ENCODE data around the gene FAM184B.

FAM184B gene

GRCh38 chr4:17636696-17637622 lies 144.5 kb downstream of the FAM184B start:
- ATAC-seq (ENCODE audit: low read depth) (peak; percentile 91), DNase-seq (ENCODE audit: low spot score in 2 of 2) (peak; percentile 67 to 76)
- H3K36me3 Mint-ChIP-seq = peaks cover 7% of the 10 kb centered on the region
- H3K4me1 Mint-ChIP-seq = no peaks in the 10 kb centered on the region
- H3K4me3 Mint-ChIP-seq = no peak overlapping the region
- no peaks in the 10 kb centered on the region for H3K9me3 Mint-ChIP-seq
- H3K27ac Mint-ChIP-seq = peak overlapping the region; percentile 31
- no peaks in the 10 kb centered on the region for H3K27me3 Mint-ChIP-seq

GRCh38 chr4:17636341-17636695 lies 145.1 kb downstream of the FAM184B start:
- Mint-ChIP-seq H3K36me3 (peaks cover 7% of the 10 kb centered on the region), H3K27me3 (no peaks in the 10 kb centered on the region), H3K4me1 (no peaks in the 10 kb centered on the region), H3K4me3 (no peak overlapping the region), H3K9me3 (no peaks in the 10 kb centered on the region), H3K27ac (peak overlapping the region; percentile 31)
- no peak for DNase-seq (ENCODE audit: low spot score in 2 of 2)
- no peak for ATAC-seq (ENCODE audit: low read depth)

- peak overlapping the region; percentile 46 for H3K27ac Mint-ChIP-seq
- ATAC-seq (ENCODE audit: low read depth) = no peak
- H3K9me3 Mint-ChIP-seq = no peaks in the 10 kb centered on the region
- DNase-seq (ENCODE audit: low spot score in 2 of 2) = no peak
- H3K4me1 Mint-ChIP-seq = no peaks in the 10 kb centered on the region
- H3K36me3 Mint-ChIP-seq = peaks cover 7% of the 10 kb centered on the region
- no peaks in the 10 kb centered on the region for H3K27me3 Mint-ChIP-seq
- H3K4me3 Mint-ChIP-seq = no peak overlapping the region
Measured at GRCh38 chr4:17635056-17635455, 146.4 kb downstream of the FAM184B start.

- H3K36me3 Mint-ChIP-seq = peaks cover 8% of the 10 kb centered on the region
- H3K27ac Mint-ChIP-seq = no peak overlapping the region
- peaks cover 2% of the 10 kb centered on the region for H3K4me1 Mint-ChIP-seq
Measured at GRCh38 chr4:17633600-17633999, 147.8 kb downstream of the FAM184B start.

GRCh38 chr4:17630228-17630627 lies 151.2 kb downstream of the FAM184B start:
- DNase-seq (ENCODE audit: low spot score in 2 of 2) = no peak
- Mint-ChIP-seq H3K4me3 (no peak overlapping the region), H3K36me3 (peaks cover 26% of the 10 kb centered on the region), H3K4me1 (peaks cover 5% of the 10 kb centered on the region), H3K9me3 (no peaks in the 10 kb centered on the region), H3K27ac (no peak overlapping the region), H3K27me3 (no peaks in the 10 kb centered on the region)
- no peak for ATAC-seq (ENCODE audit: low read depth)

More at GRCh38 chr4:17633600-17633999, 147.8 kb downstream of the FAM184B start:
- no peaks in the 10 kb centered on the region for H3K27me3 Mint-ChIP-seq
- no peak overlapping the region for H3K4me3 Mint-ChIP-seq
- DNase-seq (ENCODE audit: low spot score in 2 of 2) = no peak
- no peak for ATAC-seq (ENCODE audit: low read depth)
- H3K9me3 Mint-ChIP-seq = no peaks in the 10 kb centered on the region

- ATAC-seq (ENCODE audit: low read depth) (no peak), DNase-seq (ENCODE audit: low spot score in 2 of 2) (no peak)
- Mint-ChIP-seq H3K9me3 (no peaks in the 10 kb centered on the region), H3K36me3 (peaks cover 37% of the 10 kb centered on the region), H3K27ac (peak overlapping the region; percentile 22), H3K27me3 (no peaks in the 10 kb centered on the region), H3K4me1 (peaks cover 5% of the 10 kb centered on the region), H3K4me3 (no peak overlapping the region)
Measured at GRCh38 chr4:17624821-17625220, 156.6 kb downstream of the FAM184B start.

- ATAC-seq (ENCODE audit: low read depth) (no peak), DNase-seq (ENCODE audit: low spot score in 2 of 2) (no peak)
- H3K36me3 Mint-ChIP-seq = peaks cover 40% of the 10 kb centered on the region
- no peak overlapping the region for H3K4me3 Mint-ChIP-seq
- H3K4me1 Mint-ChIP-seq = peaks cover 9% of the 10 kb centered on the region
- no peaks in the 10 kb centered on the region for H3K9me3 Mint-ChIP-seq
- H3K27ac Mint-ChIP-seq = no peak overlapping the region
- no peaks in the 10 kb centered on the region for H3K27me3 Mint-ChIP-seq
Measured at GRCh38 chr4:17623451-17624001, 157.9 kb downstream of the FAM184B start.

- ATAC-seq (ENCODE audit: low read depth) (no peak), DNase-seq (ENCODE audit: low spot score in 2 of 2) (no peak)
- Mint-ChIP-seq H3K27me3 (no peaks in the 10 kb centered on the region), H3K4me1 (peaks cover 23% of the 10 kb centered on the region), H3K9me3 (no peaks in the 10 kb centered on the region), H3K4me3 (no peak overlapping the region), H3K36me3 (peaks cover 25% of the 10 kb centered on the region), H3K27ac (peak overlapping the region; percentile 33)
Measured at GRCh38 chr4:17619416-17620105, 161.9 kb downstream of the FAM184B start.

- H3K27ac Mint-ChIP-seq = peak overlapping the region; percentile 33
- H3K4me1 Mint-ChIP-seq = peaks cover 23% of the 10 kb centered on the region
- ATAC-seq (ENCODE audit: low read depth) (no peak), DNase-seq (ENCODE audit: low spot score in 2 of 2) (no peak)
- peaks cover 19% of the 10 kb centered on the region for H3K36me3 Mint-ChIP-seq
- H3K27me3 Mint-ChIP-seq = no peaks in the 10 kb centered on the region
- H3K4me3 Mint-ChIP-seq = peak overlapping the region; percentile 11
- H3K9me3 Mint-ChIP-seq = no peaks in the 10 kb centered on the region
Measured at GRCh38 chr4:17618926-17619325, 162.5 kb downstream of the FAM184B start.

- H3K36me3 Mint-ChIP-seq = peaks cover 10% of the 10 kb centered on the region
- ATAC-seq (ENCODE audit: low read depth) (no peak), DNase-seq (ENCODE audit: low spot score in 2 of 2) (no peak)
- no peaks in the 10 kb centered on the region for H3K9me3 Mint-ChIP-seq
- H3K27ac Mint-ChIP-seq = peak overlapping the region; percentile 70
- peak overlapping the region; percentile 73 for H3K4me3 Mint-ChIP-seq
- H3K27me3 Mint-ChIP-seq = no peaks in the 10 kb centered on the region
- peaks cover 25% of the 10 kb centered on the region for H3K4me1 Mint-ChIP-seq
Measured at GRCh38 chr4:17616283-17616682, 165.1 kb downstream of the FAM184B start.

GRCh38 chr4:17614416-17615299 lies 166.8 kb downstream of the FAM184B start, which contains the start of gene MED28:
Gene MED28, plus strand, starts transcription at chr4:17614641. Its CDS starts 14 bp downstream, at chr4:17614655.
- Mint-ChIP-seq H3K4me3 (peak within 1 kb of the TSS; percentile 96), H3K27ac (peak within 1 kb of the TSS; percentile 97), H3K4me1 (peaks cover 25% of the 10 kb centered on the region), H3K9me3 (no peaks in the 10 kb centered on the region), H3K27me3 (no peaks in the 10 kb centered on the region), H3K36me3 (peaks cover 10% of the 10 kb centered on the region)
- DNase-seq (ENCODE audit: low spot score in 2 of 2) (peak; percentile 88 to 93), ATAC-seq (ENCODE audit: low read depth) (peak; percentile 96)

- H3K27ac Mint-ChIP-seq = peak overlapping the region; percentile 97
- DNase-seq (ENCODE audit: low spot score in 2 of 2) (peak; percentile 4 to 44), ATAC-seq (ENCODE audit: low read depth) (peak; percentile 49)
- peaks cover 5% of the 10 kb centered on the region for H3K36me3 Mint-ChIP-seq
- H3K4me3 Mint-ChIP-seq = peak overlapping the region; percentile 96
- H3K27me3 Mint-ChIP-seq = no peaks in the 10 kb centered on the region
- no peaks in the 10 kb centered on the region for H3K9me3 Mint-ChIP-seq
- H3K4me1 Mint-ChIP-seq = peaks cover 19% of the 10 kb centered on the region
Measured at GRCh38 chr4:17613761-17614415, 167.5 kb downstream of the FAM184B start.

GRCh38 chr4:17605236-17605635 lies 176.2 kb downstream of the FAM184B start:
- ATAC-seq (ENCODE audit: low read depth) (no peak), DNase-seq (ENCODE audit: low spot score in 2 of 2) (no peak)
- H3K4me3 Mint-ChIP-seq = no peak overlapping the region
- H3K4me1 Mint-ChIP-seq = no peaks in the 10 kb centered on the region
- H3K27ac Mint-ChIP-seq = peak overlapping the region; percentile 14
- no peaks in the 10 kb centered on the region for H3K27me3 Mint-ChIP-seq
- H3K36me3 Mint-ChIP-seq = peaks cover 14% of the 10 kb centered on the region
- no peaks in the 10 kb centered on the region for H3K9me3 Mint-ChIP-seq
